HEK293 (cell line): ENCODE results near the gene CAMK2G.
A peak's percentile ranks its signal among the peaks of the same experiment; 100 is the strongest.
"Not testable (repeated sequence)": the region's sequence is repeated elsewhere in the genome, so short reads cannot be mapped to it uniquely, and the experiment has no call there.

Experiments
- CTCF ChIA-PET: fragments of 350-600 bp; formaldehyde crosslinking; extraction: SDS; loops from one replicate; lab custom pipeline; 2021; ENCODE audit warnings: antibody characterized with exemption; lab: Yijun Ruan, JAX
- POLR2A ChIA-PET: fragments of 300-600 bp; formaldehyde crosslinking; extraction: SDS; loops from one replicate; lab custom pipeline; 2020; ENCODE audit warnings: antibody characterized with exemption, inconsistent platforms; lab: Yijun Ruan, JAX
- H3K27ac ChIP-seq: fragments of 200-500 bp; sonication (Bioruptor generic); 2 replicates; pipeline ENCODE4 v1.5.1; 2014; ENCODE audit warnings: low read depth, low read length, control low read depth, inconsistent platforms; ENCODE audit errors: extremely low read depth
- H3K36me3 ChIP-seq, 2 experiments: fragments of 200-500 bp in 1 of 2; sonication (Bioruptor generic) in 1 of 2; 1 replicate in 1 of 2; 2 replicates in 1 of 2; pipeline ENCODE4 v1.5.1; 2014 to 2017; ENCODE audit warnings: inconsistent platforms in 2 of 2, low read length in 2 of 2; ENCODE audit not compliant: control insufficient read depth in 2 of 2, insufficient read depth in 1 of 2
- H3K4me1 ChIP-seq: fragments of 200-500 bp; sonication (Bioruptor generic); 2 replicates; pipeline ENCODE4 v1.5.1; 2014; ENCODE audit warnings: mild to moderate bottlenecking, low read length, inconsistent platforms; ENCODE audit not compliant: control insufficient read depth, insufficient read depth
- H3K4me3 ChIP-seq: 2 replicates; pipeline ENCODE4 v1.5.1; 2011; ENCODE audit warnings: low read depth, mild to moderate bottlenecking, control low read depth, low read length, moderate library complexity
- H3K9me3 ChIP-seq: fragments of 200-500 bp; sonication (Bioruptor generic); 2 replicates; pipeline ENCODE4 v1.5.1; 2014; ENCODE audit warnings: low read depth, low read length, inconsistent platforms; ENCODE audit not compliant: control insufficient read depth, insufficient read depth
- IKZF3 ChIP-seq: fragments of 450-650 bp; IDR thresholded peaks from 2 replicates; pipeline ENCODE4 v1.5.0; 2018; ENCODE audit warnings: missing biosample characterization, mild to moderate bottlenecking, missing genetic modification characterization, moderate library complexity
- MYNN ChIP-seq: fragments of 450-650 bp; formaldehyde crosslinking; IDR thresholded peaks from 2 replicates; pipeline ENCODE4 v1.5.1; 2016; ENCODE audit warnings: missing biosample characterization, missing genetic modification characterization, borderline replicate concordance
- MZF1 ChIP-seq: fragments of 450-650 bp; formaldehyde crosslinking; IDR thresholded peaks from 2 replicates; pipeline ENCODE4 v1.5.1; 2017; ENCODE audit warnings: missing biosample characterization, missing genetic modification characterization, borderline replicate concordance
- ZBTB8A ChIP-seq: fragments of 450-650 bp; formaldehyde crosslinking; IDR thresholded peaks from 2 replicates; pipeline ENCODE4 v1.5.1; 2016; ENCODE audit warnings: missing biosample characterization, missing genetic modification characterization
- ZFP37 ChIP-seq: fragments of 450-650 bp; formaldehyde crosslinking; IDR thresholded peaks from 2 replicates; pipeline ENCODE4 v1.5.1; 2016; ENCODE audit warnings: missing biosample characterization, missing genetic modification characterization
- ZNF121 ChIP-seq: fragments of 450-650 bp; formaldehyde crosslinking; IDR thresholded peaks from 2 replicates; pipeline ENCODE4 v1.5.1; 2016; ENCODE audit warnings: missing biosample characterization, missing genetic modification characterization
- ZNF138 ChIP-seq: fragments of 450-650 bp; formaldehyde crosslinking; IDR thresholded peaks from 2 replicates; pipeline ENCODE4 v1.5.1; 2016; ENCODE audit warnings: missing biosample characterization, missing genetic modification characterization, borderline replicate concordance
- ZNF157 ChIP-seq: fragments of 450-650 bp; formaldehyde crosslinking; IDR thresholded peaks from 2 replicates; pipeline ENCODE4 v1.5.1; 2016; ENCODE audit warnings: missing biosample characterization, missing genetic modification characterization
- ZNF19 ChIP-seq: fragments of 450-650 bp; formaldehyde crosslinking; IDR thresholded peaks from 2 replicates; pipeline ENCODE4; 2016; ENCODE audit warnings: missing biosample characterization, missing genetic modification characterization, low read depth
- ZNF223 ChIP-seq: fragments of 450-650 bp; formaldehyde crosslinking; IDR thresholded peaks from 2 replicates; pipeline ENCODE4 v1.5.1; 2016; ENCODE audit warnings: missing biosample characterization, missing genetic modification characterization
- ZNF354C ChIP-seq: fragments of 450-650 bp; formaldehyde crosslinking; IDR thresholded peaks from 2 replicates; pipeline ENCODE4 v1.5.1; 2016; ENCODE audit warnings: missing biosample characterization, missing genetic modification characterization, low read depth, borderline replicate concordance
- ZNF404 ChIP-seq: fragments of 450-650 bp; formaldehyde crosslinking; IDR thresholded peaks from 2 replicates; pipeline ENCODE4 v1.5.1; 2017; ENCODE audit warnings: missing biosample characterization, missing genetic modification characterization
- ZNF426 ChIP-seq: fragments of 450-650 bp; formaldehyde crosslinking; IDR thresholded peaks from 2 replicates; pipeline ENCODE4 v1.5.1; 2017; ENCODE audit warnings: missing biosample characterization, missing genetic modification characterization, mild to moderate bottlenecking, inconsistent platforms, moderate library complexity
- ZNF501 ChIP-seq: fragments of 450-650 bp; formaldehyde crosslinking; IDR thresholded peaks from 2 replicates; pipeline ENCODE4 v1.5.1; 2016; ENCODE audit warnings: missing biosample characterization, missing genetic modification characterization
- ZNF518A ChIP-seq: fragments of 450-650 bp; formaldehyde crosslinking; conservative IDR thresholded peaks from 2 replicates; pipeline ENCODE4 v1.5.1; 2016; ENCODE audit warnings: low read depth, missing biosample characterization, missing genetic modification characterization
- ZNF529 ChIP-seq: fragments of 450-650 bp; formaldehyde crosslinking; IDR thresholded peaks from 2 replicates; pipeline ENCODE4 v1.5.1; 2017; ENCODE audit warnings: missing genetic modification characterization, missing biosample characterization; ENCODE audit not compliant: insufficient replicate concordance
- ZNF580 ChIP-seq: fragments of 450-650 bp; formaldehyde crosslinking; IDR thresholded peaks from 2 replicates; pipeline ENCODE4 v1.5.1; 2016; ENCODE audit warnings: missing biosample characterization, missing genetic modification characterization
- ZNF623 ChIP-seq: fragments of 450-650 bp; formaldehyde crosslinking; IDR thresholded peaks from 2 replicates; pipeline ENCODE4 v1.5.1; 2016; ENCODE audit warnings: missing biosample characterization, missing genetic modification characterization
- ZNF629 ChIP-seq: fragments of 450-650 bp; formaldehyde crosslinking; IDR thresholded peaks from 2 replicates; pipeline ENCODE4 v1.5.1; 2017; ENCODE audit warnings: missing biosample characterization, missing genetic modification characterization
- ZNF654 ChIP-seq: fragments of 450-650 bp; formaldehyde crosslinking; IDR thresholded peaks from 2 replicates; pipeline ENCODE4 v1.5.1; 2016; ENCODE audit warnings: low read depth, missing biosample characterization, missing genetic modification characterization
- ZXDB ChIP-seq: fragments of 450-650 bp; formaldehyde crosslinking; IDR thresholded peaks from 2 replicates; pipeline ENCODE4 v1.5.1; 2016; ENCODE audit warnings: missing biosample characterization, missing genetic modification characterization
- TF ChIP-seq, protein P1 (sequence below): fragments of 450-650 bp; formaldehyde crosslinking; IDR thresholded peaks from 2 replicates; pipeline ENCODE4 v1.5.1; 2016; ENCODE audit warnings: missing biosample characterization, missing genetic modification characterization
- TF ChIP-seq, protein P2 (sequence below): fragments of 450-650 bp; formaldehyde crosslinking; IDR thresholded peaks from 2 replicates; pipeline ENCODE4 v1.5.1; 2016; ENCODE audit warnings: missing biosample characterization, missing genetic modification characterization, borderline replicate concordance

CAMK2G gene

DNA sequence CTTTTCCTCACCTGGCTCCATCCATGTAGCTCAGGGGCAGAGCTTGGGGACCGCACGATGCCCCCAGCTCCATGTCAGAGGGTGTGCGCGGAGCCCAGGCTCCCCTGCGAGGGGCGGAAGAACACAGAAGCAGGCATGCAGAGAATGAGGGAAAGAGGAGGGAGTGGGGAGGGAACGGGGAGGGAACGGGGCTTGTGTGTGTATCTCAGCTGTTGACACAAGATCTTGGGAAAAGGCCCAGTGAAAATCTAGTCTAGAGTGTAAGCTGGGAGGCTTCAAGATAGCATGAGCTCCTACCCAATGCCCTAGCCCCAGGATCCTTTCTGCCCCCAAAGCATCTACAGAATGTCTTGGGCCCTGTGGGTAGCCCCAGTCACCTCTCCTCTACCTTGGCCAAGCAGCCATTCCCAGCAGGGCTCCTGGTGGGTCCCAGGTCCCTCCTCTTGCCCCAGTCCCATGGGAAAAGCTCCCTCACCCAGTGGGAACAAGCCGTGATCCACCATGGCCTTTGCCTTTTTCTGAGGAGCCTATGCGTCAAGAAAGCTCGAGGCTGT is 37.9 kb downstream of the CAMK2G start:
- Histone ChIP-seq H3K4me3 (no peak overlapping the region), H3K36me3 (peaks cover 0 to 49% of the 10 kb centered on the region in 2 experiments; a peak in 2 of 3 replicates)
- TF ChIP-seq IKZF3 (tag by site-specific recombination) (no peak), ZNF157 (tag by site-specific recombination) (no peak)
- TF ChIP-seq, all 188 proteins: peak for 0
- no peaks in the 10 kb centered on the region for H3K9me3 ChIP-seq
- CTCF ChIA-PET, result interaction anchor here (0.7 to 3.3 kb wide), 4 partner anchors 10 to 105 kb away, joined by 3 to 14 read pairs (median 4); no protein-coding TSS in a partner anchor
- POLR2A ChIA-PET, result no interaction called here
- no peaks in the 10 kb centered on the region for H3K4me1 ChIP-seq
- no peak overlapping the region for H3K27ac ChIP-seq

DNA sequence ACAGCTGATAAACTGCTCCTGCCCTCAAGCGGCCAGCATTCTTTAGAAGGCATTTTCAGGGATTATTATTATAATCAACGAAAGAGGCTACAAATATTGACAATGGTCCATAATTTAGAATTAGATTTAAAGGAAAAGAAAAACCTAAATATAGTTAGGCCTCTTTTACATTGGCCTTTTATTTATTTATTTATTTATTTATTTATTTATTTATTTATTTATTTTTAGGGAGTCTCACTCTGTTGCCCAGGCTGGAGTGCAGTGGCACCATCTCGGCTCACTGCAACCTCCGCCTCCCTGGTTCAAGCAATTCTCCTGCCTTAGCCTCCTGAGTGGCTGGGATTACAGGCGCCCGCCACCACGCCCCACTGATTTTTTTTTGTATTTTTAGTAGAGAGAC is 45.3 kb downstream of the CAMK2G start:
- H3K4me1 ChIP-seq, H3K4me3 ChIP-seq, H3K9me3 ChIP-seq, H3K27ac ChIP-seq, POLR2A ChIA-PET: not testable (repeated sequence)
- peaks cover 0 to 24% of the 10 kb centered on the region in 2 experiments; a peak in 2 of 3 replicates for H3K36me3 ChIP-seq
- CTCF ChIA-PET, result interaction anchor here (1.0 kb wide), 1 partner anchor 9 kb away, joined by 3 read pairs; no protein-coding TSS in a partner anchor
- peak; percentile 44 for TF ChIP-seq ZNF529 (tag by site-specific recombination)
- TF ChIP-seq ZNF501 (tag by site-specific recombination), result peak; percentile 41; the same call in 1 of the 2 replicates
- peak; percentile 86 for TF ChIP-seq ZBTB8A (tag by site-specific recombination)
- peak; percentile 70; the same call in 1 of the 2 replicates for TF ChIP-seq ZNF121 (tag by site-specific recombination)
- TF ChIP-seq, protein P1, sequence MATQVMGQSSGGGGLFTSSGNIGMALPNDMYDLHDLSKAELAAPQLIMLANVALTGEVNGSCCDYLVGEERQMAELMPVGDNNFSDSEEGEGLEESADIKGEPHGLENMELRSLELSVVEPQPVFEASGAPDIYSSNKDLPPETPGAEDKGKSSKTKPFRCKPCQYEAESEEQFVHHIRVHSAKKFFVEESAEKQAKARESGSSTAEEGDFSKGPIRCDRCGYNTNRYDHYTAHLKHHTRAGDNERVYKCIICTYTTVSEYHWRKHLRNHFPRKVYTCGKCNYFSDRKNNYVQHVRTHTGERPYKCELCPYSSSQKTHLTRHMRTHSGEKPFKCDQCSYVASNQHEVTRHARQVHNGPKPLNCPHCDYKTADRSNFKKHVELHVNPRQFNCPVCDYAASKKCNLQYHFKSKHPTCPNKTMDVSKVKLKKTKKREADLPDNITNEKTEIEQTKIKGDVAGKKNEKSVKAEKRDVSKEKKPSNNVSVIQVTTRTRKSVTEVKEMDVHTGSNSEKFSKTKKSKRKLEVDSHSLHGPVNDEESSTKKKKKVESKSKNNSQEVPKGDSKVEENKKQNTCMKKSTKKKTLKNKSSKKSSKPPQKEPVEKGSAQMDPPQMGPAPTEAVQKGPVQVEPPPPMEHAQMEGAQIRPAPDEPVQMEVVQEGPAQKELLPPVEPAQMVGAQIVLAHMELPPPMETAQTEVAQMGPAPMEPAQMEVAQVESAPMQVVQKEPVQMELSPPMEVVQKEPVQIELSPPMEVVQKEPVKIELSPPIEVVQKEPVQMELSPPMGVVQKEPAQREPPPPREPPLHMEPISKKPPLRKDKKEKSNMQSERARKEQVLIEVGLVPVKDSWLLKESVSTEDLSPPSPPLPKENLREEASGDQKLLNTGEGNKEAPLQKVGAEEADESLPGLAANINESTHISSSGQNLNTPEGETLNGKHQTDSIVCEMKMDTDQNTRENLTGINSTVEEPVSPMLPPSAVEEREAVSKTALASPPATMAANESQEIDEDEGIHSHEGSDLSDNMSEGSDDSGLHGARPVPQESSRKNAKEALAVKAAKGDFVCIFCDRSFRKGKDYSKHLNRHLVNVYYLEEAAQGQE, result peak; percentile 82
- peak; percentile 71; the same call in 1 of the 2 replicates for TF ChIP-seq ZNF580 (tag by site-specific recombination)
- TF ChIP-seq MZF1 (tag by site-specific recombination), result peak; percentile 44; the same call in 1 of the 2 replicates
- TF ChIP-seq ZNF404 (tag by site-specific recombination), result 0 out of 2 replicates have a peak, but pooled peaks have one; percentile 57
- TF ChIP-seq ZNF19 (tag by site-specific recombination), result peak; percentile 84; the same call in 1 of the 2 replicates
- 0 out of 2 replicates have a peak, but pooled peaks have one; percentile 71 for TF ChIP-seq ZNF223 (tag by site-specific recombination)
- peak; percentile 73 for TF ChIP-seq ZFP37 (tag by site-specific recombination)
- TF ChIP-seq ZNF354C, result peak; percentile 87; the same call in 1 of the 2 replicates
- TF ChIP-seq ZNF629 (tag by site-specific recombination), result peak; percentile 78
- TF ChIP-seq, protein P2, sequence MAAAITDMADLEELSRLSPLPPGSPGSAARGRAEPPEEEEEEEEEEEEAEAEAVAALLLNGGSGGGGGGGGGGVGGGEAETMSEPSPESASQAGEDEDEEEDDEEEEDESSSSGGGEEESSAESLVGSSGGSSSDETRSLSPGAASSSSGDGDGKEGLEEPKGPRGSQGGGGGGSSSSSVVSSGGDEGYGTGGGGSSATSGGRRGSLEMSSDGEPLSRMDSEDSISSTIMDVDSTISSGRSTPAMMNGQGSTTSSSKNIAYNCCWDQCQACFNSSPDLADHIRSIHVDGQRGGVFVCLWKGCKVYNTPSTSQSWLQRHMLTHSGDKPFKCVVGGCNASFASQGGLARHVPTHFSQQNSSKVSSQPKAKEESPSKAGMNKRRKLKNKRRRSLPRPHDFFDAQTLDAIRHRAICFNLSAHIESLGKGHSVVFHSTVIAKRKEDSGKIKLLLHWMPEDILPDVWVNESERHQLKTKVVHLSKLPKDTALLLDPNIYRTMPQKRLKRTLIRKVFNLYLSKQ (tag by site-specific recombination), result peak; percentile 88; the same call in 1 of the 2 replicates
- peak; percentile 97 for TF ChIP-seq ZNF426 (tag by site-specific recombination)
- peak; percentile 88 for TF ChIP-seq ZNF623 (tag by site-specific recombination)
- peak; percentile 85 for TF ChIP-seq ZXDB (tag by site-specific recombination)
- TF ChIP-seq ZNF654 (tag by site-specific recombination), result peak; percentile 60
- TF ChIP-seq MYNN (tag by site-specific recombination), result peak; percentile 49; the same call in 1 of the 2 replicates
- TF ChIP-seq ZNF138, result 0 out of 2 replicates have a peak, but pooled peaks have one; percentile 61
- TF ChIP-seq ZNF518A, result peak; percentile 97
